ENCODE measurements around the gene HBB.

HBB gene

DNA sequence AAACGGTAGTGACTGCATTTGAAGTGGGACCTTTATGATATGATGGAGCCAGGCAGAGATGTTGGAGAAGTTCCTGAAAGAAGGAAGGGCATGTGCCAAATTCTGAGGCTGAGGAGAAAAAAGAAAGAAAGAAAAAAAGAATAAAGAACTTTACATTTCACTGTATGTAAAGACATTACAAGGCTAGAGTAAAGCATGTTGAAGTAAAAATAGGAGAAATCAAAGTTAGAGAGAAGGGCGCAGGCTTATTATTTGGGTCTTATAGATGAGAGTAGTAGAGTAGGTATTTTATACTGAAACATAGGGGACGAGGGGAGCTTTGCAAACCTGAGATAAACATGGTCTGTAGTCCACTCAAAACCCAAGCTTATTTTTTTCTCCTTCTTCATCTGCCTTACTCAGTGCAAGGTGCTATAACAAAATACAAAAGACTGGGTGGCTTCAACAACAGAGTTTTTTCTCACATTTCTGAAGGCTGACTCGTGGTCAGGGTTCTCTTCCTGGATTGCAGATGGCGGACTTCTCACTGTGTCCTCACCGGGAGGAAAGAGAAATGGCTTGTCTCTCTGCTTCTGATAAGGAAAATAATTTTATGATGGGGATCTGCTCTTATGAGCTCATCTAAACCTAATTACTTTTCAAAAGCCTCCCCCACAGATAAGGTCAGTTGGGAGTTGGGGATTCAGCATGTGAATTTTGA is 20.1 kb upstream of the HBB start:
- DNase-seq = no peak

DNA sequence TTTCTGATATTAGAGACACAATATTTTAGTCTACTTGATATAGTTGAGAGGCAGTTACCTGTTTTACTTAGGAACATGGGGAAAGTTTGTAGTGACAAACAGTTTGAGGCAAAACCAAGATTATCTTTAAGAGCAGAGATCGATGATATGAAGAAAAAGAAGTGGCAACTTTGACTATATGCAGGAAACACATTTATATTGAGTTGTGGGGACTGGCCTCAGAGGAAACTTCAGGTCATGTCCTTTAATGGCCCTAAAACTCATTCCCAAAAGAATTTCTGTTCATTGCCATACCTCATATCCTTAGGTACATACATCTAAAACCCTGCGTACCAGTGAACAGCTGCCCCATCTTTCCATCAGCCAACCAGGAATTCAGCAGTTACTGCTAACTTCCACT is 18.3 kb upstream of the HBB start:
- DNase-seq = no peak

- DNase-seq = no peak
Measured at GRCh38 chr11:5243816-5244180, 16.9 kb upstream of the HBB start.

GRCh38 chr11:5242933-5243815 is 16.3 kb upstream of the HBB start:
- no peak for DNase-seq

GRCh38 chr11:5242208-5242607 is 15.3 kb upstream of the HBB start:
- DNase-seq = no peak

DNA sequence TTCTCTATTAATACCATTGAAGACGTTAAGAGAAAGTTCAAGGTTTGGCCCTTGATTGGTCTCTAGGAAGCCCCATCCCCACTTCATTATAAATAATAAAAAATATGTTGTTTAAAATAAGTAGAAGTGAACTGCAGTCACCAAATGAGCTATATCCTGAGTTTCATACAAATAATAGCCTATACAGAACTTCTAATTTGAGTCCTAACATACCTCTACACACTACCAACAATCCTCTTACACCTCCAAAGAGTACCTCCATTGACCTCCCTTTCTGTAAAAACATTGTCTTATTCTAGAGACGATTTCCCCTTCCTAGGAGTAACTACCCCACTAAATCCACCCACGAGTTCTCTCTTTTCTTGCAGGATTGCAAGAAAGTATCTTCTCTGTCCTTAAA is 14.6 kb upstream of the HBB start:
- no peak for DNase-seq

DNA sequence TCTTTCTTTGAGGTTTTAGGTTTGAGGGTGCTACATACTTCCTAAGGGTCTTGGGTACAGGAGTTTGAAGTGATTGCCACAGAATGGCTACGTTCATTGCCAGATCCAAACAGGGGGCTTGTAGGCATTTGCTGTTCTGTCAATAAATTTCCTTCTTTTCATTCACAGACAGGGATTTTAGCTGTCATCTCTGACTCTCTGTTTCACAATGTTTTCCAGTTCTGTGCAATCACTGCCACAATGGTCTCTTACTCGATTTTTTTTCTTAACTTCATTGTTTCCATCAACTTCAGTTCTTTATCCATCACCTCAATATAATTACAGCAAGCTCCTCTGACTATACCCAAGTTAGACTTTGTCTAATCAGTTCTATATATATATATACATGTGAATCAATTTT is 13.6 kb upstream of the HBB start:
- no peak for DNase-seq

DNA sequence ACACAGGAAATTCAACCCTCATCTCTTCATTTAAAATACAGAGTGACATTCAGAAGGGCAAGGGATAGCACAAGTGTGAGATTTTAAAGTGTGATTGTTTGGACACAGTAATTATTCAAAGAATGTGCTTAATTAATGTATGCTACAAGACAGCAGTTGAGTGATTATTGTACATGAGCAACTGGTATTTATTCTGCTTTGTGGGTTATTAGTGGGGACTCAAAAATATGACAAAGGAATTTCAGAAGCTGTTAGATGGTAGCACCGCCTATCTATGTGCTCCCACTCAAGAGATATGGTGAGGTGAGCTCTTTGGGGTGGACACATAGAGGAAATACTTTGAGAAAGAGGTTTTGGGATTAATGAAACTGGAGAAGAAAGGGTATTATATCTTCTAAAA is 13.2 kb upstream of the HBB start:
- no peak for DNase-seq

DNA sequence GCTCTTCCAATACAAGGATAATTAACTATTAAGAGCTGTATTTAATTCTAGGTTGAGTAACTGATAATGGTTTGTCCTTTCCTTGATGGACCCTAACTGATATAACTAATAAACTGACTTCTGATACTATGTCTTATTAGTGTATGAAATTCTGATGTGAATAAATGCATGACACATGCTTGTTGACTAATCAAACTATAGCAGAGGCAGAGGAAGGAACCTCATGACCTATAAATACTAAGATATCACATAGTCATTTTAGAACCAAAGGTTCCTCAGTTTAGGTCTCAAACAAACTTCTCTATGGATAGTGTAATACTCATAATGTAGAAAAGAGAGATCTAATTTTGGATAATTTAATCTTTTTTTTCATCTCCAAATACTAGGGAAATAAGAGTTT is 12.2 kb upstream of the HBB start:
- no peak for DNase-seq

DNA sequence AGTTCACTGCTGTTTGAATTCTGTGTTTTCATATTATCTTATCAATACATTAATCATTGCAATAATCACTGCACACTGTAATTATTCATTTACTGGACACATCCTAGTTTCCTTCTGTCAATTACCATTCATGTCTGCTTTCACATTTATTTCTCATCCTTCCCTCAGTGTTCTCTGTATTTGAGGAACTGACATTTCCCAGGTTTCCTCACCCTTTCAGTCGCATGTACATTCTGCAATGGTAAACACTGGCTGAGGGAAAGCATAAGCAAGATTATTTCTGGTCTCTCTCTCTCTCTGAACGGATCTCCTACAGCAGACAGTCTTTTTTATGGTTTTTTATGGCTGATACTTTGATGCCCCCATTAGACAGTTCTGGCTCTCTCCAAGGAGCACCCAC is 11.6 kb upstream of the HBB start:
- DNase-seq = no peak

GRCh38 chr11:5237420-5237819 is 10.5 kb upstream of the HBB start:
- DNase-seq = no peak

DNA sequence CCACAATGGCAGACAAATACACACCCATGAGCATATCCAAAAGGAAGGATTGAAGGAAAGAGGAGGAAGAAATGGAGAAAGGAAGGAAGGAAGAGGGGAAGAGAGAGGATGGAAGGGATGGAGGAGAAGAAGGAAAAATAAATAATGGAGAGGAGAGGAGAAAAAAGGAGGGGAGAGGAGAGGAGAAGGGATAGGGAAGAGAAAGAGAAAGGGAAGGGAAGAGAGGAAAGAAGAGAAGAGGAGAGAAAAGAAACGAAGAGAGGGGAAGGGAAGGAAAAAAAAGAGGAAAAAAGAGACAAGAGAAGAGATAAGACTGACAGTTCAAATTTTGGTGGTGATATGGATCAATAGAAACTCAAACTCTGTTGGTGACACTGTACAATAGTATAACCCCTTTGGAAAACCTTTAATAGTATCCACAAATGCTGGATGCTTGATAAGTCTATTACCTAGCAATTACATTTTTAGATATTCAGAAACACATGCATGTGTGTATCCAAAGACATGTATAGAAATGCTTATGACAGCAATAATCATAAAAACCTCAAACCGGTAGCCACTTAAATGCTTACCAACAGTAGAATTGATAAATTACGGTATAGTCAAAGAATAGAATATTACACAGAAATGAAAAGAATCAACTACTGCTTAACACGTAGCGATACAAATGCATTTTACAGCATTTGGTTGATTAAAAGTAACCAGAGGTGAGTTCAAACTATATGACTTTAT is 8.7 kb upstream of the HBB start:
- no peak for DNase-seq

- DNase-seq = no peak
Measured at GRCh38 chr11:5234381-5234834, 7.5 kb upstream of the HBB start, which contains the start of gene HBD. HBD (minus strand) TSS chr11:5234483; CDS start chr11:5234433, 50 bp downstream.

GRCh38 chr11:5233307-5233706 is 6.4 kb upstream of the HBB start:
- no peak for DNase-seq

DNA sequence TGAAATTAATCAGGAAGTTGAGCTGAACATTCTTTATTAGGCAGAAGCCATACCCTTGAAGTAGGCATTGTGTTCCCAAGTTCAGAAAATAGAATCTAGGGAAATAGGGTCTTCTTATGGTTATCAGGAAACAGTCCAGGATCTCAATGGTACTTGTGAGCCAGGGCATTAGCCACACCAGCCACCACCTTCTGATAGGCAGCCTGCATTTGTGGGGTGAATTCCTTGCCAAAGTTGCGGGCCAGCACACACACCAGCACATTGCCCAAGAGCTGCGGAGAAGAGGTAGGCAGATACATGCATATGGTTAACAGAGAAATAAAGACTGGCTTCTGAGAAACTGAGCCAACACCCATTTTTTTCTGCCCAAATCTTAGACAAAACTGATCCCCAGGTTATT is 6.0 kb upstream of the HBB start:
- no peak for DNase-seq

DNA sequence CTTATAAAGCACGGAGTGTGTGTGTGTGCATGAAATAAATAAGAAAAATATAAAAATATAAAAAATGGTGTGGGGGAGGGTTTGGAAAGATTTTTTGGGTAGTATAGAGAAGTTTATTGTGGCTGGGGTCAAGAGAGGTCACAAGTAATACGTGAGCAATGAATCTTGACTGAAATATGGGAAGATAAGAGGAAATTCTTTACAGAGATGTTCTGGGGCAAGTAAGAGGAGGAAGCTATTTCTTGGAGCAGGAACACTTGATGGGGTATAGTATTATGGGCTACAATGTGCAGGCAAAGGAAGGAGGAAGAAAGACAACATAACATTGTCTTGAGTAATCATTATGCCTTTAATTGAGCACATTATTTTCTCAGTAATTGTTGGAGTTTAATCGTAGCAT is 5.3 kb upstream of the HBB start:
- DNase-seq = no peak

- no peak for DNase-seq
Measured at GRCh38 chr11:5231111-5231510, 4.2 kb upstream of the HBB start.

DNA sequence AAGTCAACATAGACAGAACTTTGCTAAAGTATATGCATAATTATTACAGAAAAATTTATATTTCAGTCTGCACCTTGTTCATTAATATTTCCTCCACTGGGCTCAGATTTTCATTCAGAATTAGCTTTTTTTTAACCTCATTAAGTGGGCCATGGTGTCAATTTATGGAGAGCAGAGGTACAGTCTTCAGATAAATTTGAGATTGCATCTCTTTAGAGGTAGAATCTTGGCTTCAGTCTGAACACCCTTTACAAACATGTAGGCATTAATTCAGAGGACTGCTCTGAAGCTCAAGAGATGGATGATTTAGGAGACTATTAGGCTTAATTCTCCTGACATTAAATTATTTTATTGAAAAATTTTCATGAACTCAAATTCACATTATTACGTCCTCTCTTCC is 3.4 kb upstream of the HBB start:
- DNase-seq = no peak

DNA sequence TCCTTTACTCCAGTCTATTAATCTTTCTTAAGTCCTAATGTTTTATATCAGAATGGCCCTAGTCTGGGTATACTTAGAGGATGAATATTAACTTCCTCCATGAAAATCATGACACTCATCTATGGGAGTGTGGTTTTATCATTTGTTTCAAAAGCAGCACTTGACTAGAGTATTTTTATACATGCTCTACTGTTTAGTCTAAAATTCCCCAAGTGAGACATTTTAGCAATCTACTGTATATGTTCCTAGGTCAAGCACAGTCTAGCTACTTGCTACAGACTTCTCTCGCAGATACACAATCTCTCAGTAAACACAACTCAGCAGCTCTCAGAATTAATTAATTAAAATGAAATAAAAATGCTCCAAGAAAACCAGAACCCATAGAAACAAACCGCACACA is 2.9 kb upstream of the HBB start:
- no peak for DNase-seq

GRCh38 chr11:5229356-5229755 is 2.5 kb upstream of the HBB start:
- DNase-seq = no peak

DNA sequence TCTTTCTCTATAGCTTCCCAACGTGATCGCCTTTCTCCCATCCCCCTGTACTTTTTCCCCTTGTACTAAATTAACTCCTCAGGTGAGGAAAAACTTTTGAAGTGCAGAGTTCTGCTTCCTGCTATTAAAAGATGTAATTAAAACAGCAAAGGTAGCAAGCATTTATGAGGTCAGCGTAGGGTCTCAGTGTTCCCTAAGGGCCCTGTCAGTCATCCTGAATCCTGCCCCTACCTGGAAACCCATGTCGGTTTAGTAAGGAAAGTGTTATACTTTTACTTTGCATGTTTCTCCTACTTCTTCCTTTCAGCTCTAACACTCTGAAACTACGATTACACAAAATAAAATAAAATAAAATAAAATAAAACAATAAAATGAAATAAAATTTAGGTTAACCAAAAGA is 1.3 kb upstream of the HBB start:
- DNase-seq = no peak

GRCh38 chr11:5227681-5228080 is 810 bp upstream of the HBB start:
- no peak for DNase-seq

DNA sequence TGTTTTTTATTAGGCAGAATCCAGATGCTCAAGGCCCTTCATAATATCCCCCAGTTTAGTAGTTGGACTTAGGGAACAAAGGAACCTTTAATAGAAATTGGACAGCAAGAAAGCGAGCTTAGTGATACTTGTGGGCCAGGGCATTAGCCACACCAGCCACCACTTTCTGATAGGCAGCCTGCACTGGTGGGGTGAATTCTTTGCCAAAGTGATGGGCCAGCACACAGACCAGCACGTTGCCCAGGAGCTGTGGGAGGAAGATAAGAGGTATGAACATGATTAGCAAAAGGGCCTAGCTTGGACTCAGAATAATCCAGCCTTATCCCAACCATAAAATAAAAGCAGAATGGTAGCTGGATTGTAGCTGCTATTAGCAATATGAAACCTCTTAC is 1.4 kb downstream of the HBB start:
- no peak for DNase-seq

All from CD4-positive, alpha-beta T cell treated with Interleukin-6 for 4 hours (primary cell).